ENCODE results near the gene RPL10A. TPM values are rescaled to one million over a fixed set of nuclear protein-coding genes. Genes with fewer than 3 reads are reported as not detected.

The RPL10A gene
- total and polyA plus RNA-seq, 2 of the 13 experiments (the other 11 are each of a cell fraction or from before 2014, with no cell fraction given) = 1,854 to 2,726 TPM

DNA sequence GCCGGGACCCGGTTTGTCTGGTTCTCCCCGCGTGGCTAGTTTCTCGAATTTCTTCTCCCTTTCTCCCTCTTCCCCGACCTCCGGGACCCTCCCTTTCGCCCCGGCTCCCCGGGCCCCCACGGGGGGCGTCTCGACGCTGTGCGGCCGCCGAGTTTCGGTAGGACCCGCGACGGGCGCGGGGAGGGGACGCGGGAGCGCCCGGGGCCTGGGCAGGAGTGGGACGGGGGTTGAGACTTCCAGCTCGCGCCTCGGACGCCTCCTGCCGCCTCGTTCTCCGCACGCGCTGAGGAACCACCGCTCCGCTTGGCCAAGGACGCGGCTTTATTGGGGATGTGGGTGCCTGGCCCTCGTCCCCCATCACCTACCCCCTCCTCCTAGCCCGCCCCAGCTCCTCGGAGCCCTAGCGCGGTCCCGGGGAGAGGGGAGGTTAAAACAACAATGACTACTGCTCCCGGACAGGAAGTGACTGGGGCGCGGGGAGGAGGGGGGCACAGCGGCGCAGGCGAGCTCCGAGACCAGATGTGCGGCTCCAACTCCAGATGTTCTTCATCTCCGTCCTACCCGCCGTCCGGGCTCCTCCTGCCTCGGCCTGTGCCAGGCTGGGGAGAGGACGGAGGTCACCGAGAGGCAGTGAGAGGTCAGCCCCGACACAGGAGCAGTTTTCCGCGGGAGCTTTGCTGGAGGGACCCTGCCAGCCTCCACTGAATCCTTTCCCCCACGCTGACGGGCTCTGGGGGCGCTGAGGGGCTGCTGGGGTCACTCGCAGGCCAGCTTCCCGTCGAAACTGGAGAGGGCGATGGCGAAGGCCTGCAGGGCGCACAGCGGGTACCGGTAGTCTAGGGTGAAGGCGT lies 29.6 kb downstream of the RPL10A start (continued):
- TF ChIP-seq HIC2 (CRISPR knock-in tag; IDR thresholded peaks at IDR 0.05; ENCODE audit: low read depth) (peak; percentile 27; the same call in 1 of the 2 replicates), GABPB1 (CRISPR knock-in tag; IDR thresholded peaks at IDR 0.05) (peak; percentile 90), CREB1 (IDR thresholded peaks at IDR 0.05) (no peak), CREB1 (CRISPR knock-in tag; IDR thresholded peaks at IDR 0.05) (no peak), ZNF878 (CRISPR knock-in tag; IDR thresholded peaks at IDR 0.05) (peak; percentile 93; the same call in 1 of the 2 replicates), ZNF431 (CRISPR knock-in tag; IDR thresholded peaks at IDR 0.05; ENCODE audit: borderline replicate concordance, low read depth) (peak; percentile 60; the same call in 1 of the 2 replicates), ARNTL (CRISPR knock-in tag; IDR thresholded peaks at IDR 0.05) (peak; percentile 35; the same call in 1 of the 2 replicates), ZBTB1 (CRISPR knock-in tag; IDR thresholded peaks at IDR 0.05; ENCODE audit: borderline replicate concordance) (no peak), DNMT3B (CRISPR knock-in tag; conservative IDR thresholded peaks at IDR 0.05) (peak; percentile 86), ZNF441 (CRISPR knock-in tag; IDR thresholded peaks at IDR 0.05; ENCODE audit: borderline replicate concordance) (peak; percentile 94), MATR3 (CRISPR knock-in tag; IDR thresholded peaks at IDR 0.05) (no peak), ZNF543 (CRISPR knock-in tag; IDR thresholded peaks at IDR 0.05) (peak; percentile 87), RFX1 (IDR thresholded peaks at IDR 0.05) (no peak), ATF2 (CRISPR knock-in tag; IDR thresholded peaks at IDR 0.05) (peak; percentile 55; the same call in 1 of the 2 replicates)
- TF ChIP-seq, protein P1, sequence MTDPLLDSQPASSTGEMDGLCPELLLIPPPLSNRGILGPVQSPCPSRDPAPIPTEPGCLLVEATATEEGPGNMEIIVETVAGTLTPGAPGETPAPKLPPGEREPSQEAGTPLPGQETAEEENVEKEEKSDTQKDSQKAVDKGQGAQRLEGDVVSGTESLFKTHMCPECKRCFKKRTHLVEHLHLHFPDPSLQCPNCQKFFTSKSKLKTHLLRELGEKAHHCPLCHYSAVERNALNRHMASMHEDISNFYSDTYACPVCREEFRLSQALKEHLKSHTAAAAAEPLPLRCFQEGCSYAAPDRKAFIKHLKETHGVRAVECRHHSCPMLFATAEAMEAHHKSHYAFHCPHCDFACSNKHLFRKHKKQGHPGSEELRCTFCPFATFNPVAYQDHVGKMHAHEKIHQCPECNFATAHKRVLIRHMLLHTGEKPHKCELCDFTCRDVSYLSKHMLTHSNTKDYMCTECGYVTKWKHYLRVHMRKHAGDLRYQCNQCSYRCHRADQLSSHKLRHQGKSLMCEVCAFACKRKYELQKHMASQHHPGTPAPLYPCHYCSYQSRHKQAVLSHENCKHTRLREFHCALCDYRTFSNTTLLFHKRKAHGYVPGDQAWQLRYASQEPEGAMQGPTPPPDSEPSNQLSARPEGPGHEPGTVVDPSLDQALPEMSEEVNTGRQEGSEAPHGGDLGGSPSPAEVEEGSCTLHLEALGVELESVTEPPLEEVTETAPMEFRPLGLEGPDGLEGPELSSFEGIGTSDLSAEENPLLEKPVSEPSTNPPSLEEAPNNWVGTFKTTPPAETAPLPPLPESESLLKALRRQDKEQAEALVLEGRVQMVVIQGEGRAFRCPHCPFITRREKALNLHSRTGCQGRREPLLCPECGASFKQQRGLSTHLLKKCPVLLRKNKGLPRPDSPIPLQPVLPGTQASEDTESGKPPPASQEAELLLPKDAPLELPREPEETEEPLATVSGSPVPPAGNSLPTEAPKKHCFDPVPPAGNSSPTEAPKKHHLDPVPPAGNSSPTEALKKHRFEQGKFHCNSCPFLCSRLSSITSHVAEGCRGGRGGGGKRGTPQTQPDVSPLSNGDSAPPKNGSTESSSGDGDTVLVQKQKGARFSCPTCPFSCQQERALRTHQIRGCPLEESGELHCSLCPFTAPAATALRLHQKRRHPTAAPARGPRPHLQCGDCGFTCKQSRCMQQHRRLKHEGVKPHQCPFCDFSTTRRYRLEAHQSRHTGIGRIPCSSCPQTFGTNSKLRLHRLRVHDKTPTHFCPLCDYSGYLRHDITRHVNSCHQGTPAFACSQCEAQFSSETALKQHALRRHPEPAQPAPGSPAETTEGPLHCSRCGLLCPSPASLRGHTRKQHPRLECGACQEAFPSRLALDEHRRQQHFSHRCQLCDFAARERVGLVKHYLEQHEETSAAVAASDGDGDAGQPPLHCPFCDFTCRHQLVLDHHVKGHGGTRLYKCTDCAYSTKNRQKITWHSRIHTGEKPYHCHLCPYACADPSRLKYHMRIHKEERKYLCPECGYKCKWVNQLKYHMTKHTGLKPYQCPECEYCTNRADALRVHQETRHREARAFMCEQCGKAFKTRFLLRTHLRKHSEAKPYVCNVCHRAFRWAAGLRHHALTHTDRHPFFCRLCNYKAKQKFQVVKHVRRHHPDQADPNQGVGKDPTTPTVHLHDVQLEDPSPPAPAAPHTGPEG (CRISPR knock-in tag; IDR thresholded peaks at IDR 0.05) = peak; percentile 89
- TF ChIP-seq, protein P2, sequence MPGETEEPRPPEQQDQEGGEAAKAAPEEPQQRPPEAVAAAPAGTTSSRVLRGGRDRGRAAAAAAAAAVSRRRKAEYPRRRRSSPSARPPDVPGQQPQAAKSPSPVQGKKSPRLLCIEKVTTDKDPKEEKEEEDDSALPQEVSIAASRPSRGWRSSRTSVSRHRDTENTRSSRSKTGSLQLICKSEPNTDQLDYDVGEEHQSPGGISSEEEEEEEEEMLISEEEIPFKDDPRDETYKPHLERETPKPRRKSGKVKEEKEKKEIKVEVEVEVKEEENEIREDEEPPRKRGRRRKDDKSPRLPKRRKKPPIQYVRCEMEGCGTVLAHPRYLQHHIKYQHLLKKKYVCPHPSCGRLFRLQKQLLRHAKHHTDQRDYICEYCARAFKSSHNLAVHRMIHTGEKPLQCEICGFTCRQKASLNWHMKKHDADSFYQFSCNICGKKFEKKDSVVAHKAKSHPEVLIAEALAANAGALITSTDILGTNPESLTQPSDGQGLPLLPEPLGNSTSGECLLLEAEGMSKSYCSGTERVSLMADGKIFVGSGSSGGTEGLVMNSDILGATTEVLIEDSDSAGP (CRISPR knock-in tag; IDR thresholded peaks at IDR 0.05; ENCODE audit: borderline replicate concordance) = peak; percentile 82
- TF ChIP-seq, protein P3, sequence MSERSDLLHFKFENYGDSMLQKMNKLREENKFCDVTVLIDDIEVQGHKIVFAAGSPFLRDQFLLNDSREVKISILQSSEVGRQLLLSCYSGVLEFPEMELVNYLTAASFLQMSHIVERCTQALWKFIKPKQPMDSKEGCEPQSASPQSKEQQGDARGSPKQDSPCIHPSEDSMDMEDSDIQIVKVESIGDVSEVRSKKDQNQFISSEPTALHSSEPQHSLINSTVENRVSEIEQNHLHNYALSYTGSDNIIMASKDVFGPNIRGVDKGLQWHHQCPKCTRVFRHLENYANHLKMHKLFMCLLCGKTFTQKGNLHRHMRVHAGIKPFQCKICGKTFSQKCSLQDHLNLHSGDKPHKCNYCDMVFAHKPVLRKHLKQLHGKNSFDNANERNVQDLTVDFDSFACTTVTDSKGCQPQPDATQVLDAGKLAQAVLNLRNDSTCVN (CRISPR knock-in tag; IDR thresholded peaks at IDR 0.05; ENCODE audit: borderline replicate concordance) = peak; percentile 82
